HEK293 (cell line): ENCODE measurements around the gene ENTPD8.

Source experiments
- CTCF ChIA-PET: fragments of 350-600 bp; formaldehyde crosslinking; extraction: SDS; loops from one replicate; lab custom pipeline; 2021; ENCODE audit warnings: antibody characterized with exemption; lab: Yijun Ruan, JAX
- POLR2A ChIA-PET: fragments of 300-600 bp; formaldehyde crosslinking; extraction: SDS; loops from one replicate; lab custom pipeline; 2020; ENCODE audit warnings: antibody characterized with exemption, inconsistent platforms; lab: Yijun Ruan, JAX
- H3K27ac ChIP-seq: fragments of 200-500 bp; sonication (Bioruptor generic); 2 replicates; pipeline ENCODE4 v1.5.1; 2014; ENCODE audit warnings: low read depth, low read length, control low read depth, inconsistent platforms; ENCODE audit errors: extremely low read depth
- H3K36me3 ChIP-seq, 2 experiments: fragments of 200-500 bp in 1 of 2; sonication (Bioruptor generic) in 1 of 2; 1 replicate in 1 of 2; 2 replicates in 1 of 2; pipeline ENCODE4 v1.5.1; 2014 to 2017; ENCODE audit warnings: inconsistent platforms in 2 of 2, low read length in 2 of 2; ENCODE audit not compliant: control insufficient read depth in 2 of 2, insufficient read depth in 1 of 2
- H3K4me1 ChIP-seq: fragments of 200-500 bp; sonication (Bioruptor generic); 2 replicates; pipeline ENCODE4 v1.5.1; 2014; ENCODE audit warnings: mild to moderate bottlenecking, low read length, inconsistent platforms; ENCODE audit not compliant: control insufficient read depth, insufficient read depth
- H3K4me3 ChIP-seq: 2 replicates; pipeline ENCODE4 v1.5.1; 2011; ENCODE audit warnings: low read depth, mild to moderate bottlenecking, control low read depth, low read length, moderate library complexity
- H3K9me3 ChIP-seq: fragments of 200-500 bp; sonication (Bioruptor generic); 2 replicates; pipeline ENCODE4 v1.5.1; 2014; ENCODE audit warnings: low read depth, low read length, inconsistent platforms; ENCODE audit not compliant: control insufficient read depth, insufficient read depth
- EGR2 ChIP-seq: fragments of 450-650 bp; formaldehyde crosslinking; IDR thresholded peaks from 2 replicates; pipeline ENCODE4 v1.5.1; 2016; ENCODE audit warnings: low read depth, missing biosample characterization, missing genetic modification characterization
- GLIS2 ChIP-seq: fragments of 450-650 bp; formaldehyde crosslinking; IDR thresholded peaks from 2 replicates; pipeline ENCODE4 v1.5.1; 2016; ENCODE audit warnings: missing biosample characterization, missing genetic modification characterization
- HOXC10 ChIP-seq: sonication (generic); formaldehyde crosslinking; IDR thresholded peaks from 2 replicates; pipeline ENCODE4 v1.8.1; 2023; ENCODE audit warnings: mild to moderate bottlenecking, missing genetic modification reagents
- KLF10 ChIP-seq: fragments of 450-650 bp; IDR thresholded peaks from 2 replicates; pipeline ENCODE4 v1.5.1; 2018; ENCODE audit warnings: missing biosample characterization, mild to moderate bottlenecking, missing genetic modification characterization
- MZF1 ChIP-seq: fragments of 450-650 bp; formaldehyde crosslinking; IDR thresholded peaks from 2 replicates; pipeline ENCODE4 v1.5.1; 2017; ENCODE audit warnings: missing biosample characterization, missing genetic modification characterization, borderline replicate concordance
- PATZ1 ChIP-seq: fragments of 450-650 bp; formaldehyde crosslinking; IDR thresholded peaks from 2 replicates; pipeline ENCODE4 v1.5.1; 2016; ENCODE audit warnings: missing biosample characterization, missing genetic modification characterization
- SP3 ChIP-seq: fragments of 450-650 bp; formaldehyde crosslinking; IDR thresholded peaks from 2 replicates; pipeline ENCODE4 v1.5.1; 2016; ENCODE audit warnings: missing biosample characterization, missing genetic modification characterization
- WT1 ChIP-seq: fragments of 450-650 bp; formaldehyde crosslinking; IDR thresholded peaks from 2 replicates; pipeline ENCODE4 v1.5.1; 2016; ENCODE audit warnings: missing biosample characterization, missing genetic modification characterization
- ZBTB8A ChIP-seq: fragments of 450-650 bp; formaldehyde crosslinking; IDR thresholded peaks from 2 replicates; pipeline ENCODE4 v1.5.1; 2016; ENCODE audit warnings: missing biosample characterization, missing genetic modification characterization
- ZFHX2 ChIP-seq: fragments of 450-650 bp; formaldehyde crosslinking; conservative IDR thresholded peaks from 2 replicates; pipeline ENCODE4 v1.5.1; 2016; ENCODE audit warnings: missing biosample characterization, missing genetic modification characterization
- ZNF121 ChIP-seq: fragments of 450-650 bp; formaldehyde crosslinking; IDR thresholded peaks from 2 replicates; pipeline ENCODE4 v1.5.1; 2016; ENCODE audit warnings: missing biosample characterization, missing genetic modification characterization
- ZNF138 ChIP-seq: fragments of 450-650 bp; formaldehyde crosslinking; IDR thresholded peaks from 2 replicates; pipeline ENCODE4 v1.5.1; 2016; ENCODE audit warnings: missing biosample characterization, missing genetic modification characterization, borderline replicate concordance
- ZNF169 ChIP-seq: fragments of 450-650 bp; formaldehyde crosslinking; IDR thresholded peaks from 2 replicates; pipeline ENCODE4 v1.5.1; 2016; ENCODE audit warnings: missing biosample characterization, missing genetic modification characterization
- ZNF239 ChIP-seq: fragments of 450-650 bp; formaldehyde crosslinking; IDR thresholded peaks from 2 replicates; pipeline ENCODE4 v1.5.1; 2016; ENCODE audit warnings: missing biosample characterization, missing genetic modification characterization
- ZNF335 ChIP-seq: fragments of 450-650 bp; formaldehyde crosslinking; conservative IDR thresholded peaks from 2 replicates; pipeline ENCODE4 v1.5.1; 2016; ENCODE audit warnings: missing biosample characterization, missing genetic modification characterization
- ZNF341 ChIP-seq: fragments of 450-650 bp; formaldehyde crosslinking; IDR thresholded peaks from 2 replicates; pipeline ENCODE4; 2016; ENCODE audit warnings: low read depth, missing biosample characterization, missing genetic modification characterization
- ZNF394 ChIP-seq: fragments of 450-650 bp; formaldehyde crosslinking; IDR thresholded peaks from 2 replicates; pipeline ENCODE4 v1.5.1; 2016; ENCODE audit warnings: missing biosample characterization, missing genetic modification characterization, mild to moderate bottlenecking, moderate library complexity, borderline replicate concordance
- ZNF433 ChIP-seq: fragments of 450-650 bp; formaldehyde crosslinking; IDR thresholded peaks from 2 replicates; pipeline ENCODE4 v1.5.1; 2016; ENCODE audit warnings: missing biosample characterization, missing genetic modification characterization, low read depth
- ZNF449 ChIP-seq: fragments of 450-650 bp; formaldehyde crosslinking; IDR thresholded peaks from 2 replicates; pipeline ENCODE4 v1.5.1; 2017; ENCODE audit warnings: missing biosample characterization, mild to moderate bottlenecking, missing genetic modification characterization, moderate library complexity
- ZNF701 ChIP-seq: fragments of 450-650 bp; formaldehyde crosslinking; IDR thresholded peaks from 2 replicates; pipeline ENCODE4 v1.5.1; 2016; ENCODE audit warnings: missing biosample characterization, missing genetic modification characterization
- ZNF791 ChIP-seq: fragments of 450-650 bp; formaldehyde crosslinking; IDR thresholded peaks from 2 replicates; pipeline ENCODE4 v1.5.1; 2016; ENCODE audit warnings: missing biosample characterization, missing genetic modification characterization
- ZXDB ChIP-seq: fragments of 450-650 bp; formaldehyde crosslinking; IDR thresholded peaks from 2 replicates; pipeline ENCODE4 v1.5.1; 2016; ENCODE audit warnings: missing biosample characterization, missing genetic modification characterization
- TF ChIP-seq, protein P1 (sequence below): fragments of 450-650 bp; formaldehyde crosslinking; IDR thresholded peaks from 2 replicates; pipeline ENCODE4 v1.5.1; 2017; ENCODE audit warnings: missing biosample characterization, missing genetic modification characterization

The ENTPD8 gene

DNA sequence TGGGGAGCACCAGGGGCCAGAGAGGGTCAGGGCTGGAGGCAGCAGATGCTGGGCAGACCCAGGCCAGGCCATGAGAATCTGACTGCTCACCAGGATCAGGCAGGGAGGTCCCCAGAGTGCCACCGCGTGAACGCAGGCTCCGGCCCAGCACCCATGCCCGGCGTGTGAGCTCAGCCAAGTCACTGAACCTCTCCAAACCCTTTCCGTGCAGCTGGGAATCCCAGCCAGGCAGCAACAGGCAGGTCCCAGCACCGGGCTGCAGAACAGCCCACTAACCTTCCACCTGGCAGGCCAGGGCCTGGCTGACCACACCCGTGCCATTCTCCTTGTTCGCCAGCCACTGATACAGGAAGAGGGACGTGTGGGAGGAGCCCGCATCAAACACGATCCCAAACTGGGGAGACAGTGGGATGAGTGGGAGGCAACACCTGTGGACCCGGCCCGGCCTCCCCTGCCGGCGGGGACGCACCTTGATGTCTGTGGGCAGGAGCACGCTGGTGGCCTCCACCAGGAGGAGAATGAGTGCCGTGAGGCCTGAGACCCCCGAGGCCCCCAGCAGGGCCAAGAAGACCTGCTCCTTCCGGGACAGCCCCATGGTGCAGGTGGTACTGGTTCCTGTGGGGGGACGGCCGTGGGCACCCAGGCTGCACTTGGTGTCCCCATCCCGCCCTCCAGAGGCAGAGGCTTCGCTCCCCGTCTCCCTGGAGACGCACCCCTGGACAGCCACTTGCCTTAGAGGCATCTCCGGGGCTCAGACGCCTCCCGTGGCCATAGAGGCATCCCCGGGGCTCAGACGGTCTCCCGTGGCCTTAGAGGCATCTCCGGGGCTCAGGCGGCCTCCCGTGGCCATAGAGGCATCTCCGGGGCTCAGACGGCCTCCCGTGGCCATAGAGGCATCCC is 3.2 kb downstream of the ENTPD8 start (continued):
- TF ChIP-seq ZNF121 (tag by site-specific recombination) (no peak), ZNF239 (tag by site-specific recombination) (no peak), KLF10 (tag by site-specific recombination) (no peak)

GRCh38 chr9:137436761-137437600 is 4.2 kb downstream of the ENTPD8 start:
- H3K4me3 ChIP-seq = no peak overlapping the region
- H3K27ac ChIP-seq = no peak overlapping the region
- no peaks in the 10 kb centered on the region for H3K4me1 ChIP-seq
- no peaks in the 10 kb centered on the region for H3K9me3 ChIP-seq
- POLR2A ChIA-PET = interaction anchor here (1.0 to 1.8 kb wide), 2 partner anchors 14 to 22 kb away, joined by 3 to 7 read pairs; partner anchors contain the start of genes EXD3, NOXA1 and NSMF
- TF ChIP-seq ZNF791 (tag by site-specific recombination) (no peak), ZFHX2 (tag by site-specific recombination) (peak; percentile 29; the same call in 1 of the 2 replicates), ZNF341 (tag by site-specific recombination) (peak; percentile 26; the same call in 1 of the 2 replicates), EGR2 (tag by site-specific recombination) (0 out of 2 replicates have a peak, but pooled peaks have one; percentile 11)
- TF ChIP-seq, all 188 proteins: peak for 3
- H3K36me3 ChIP-seq = no peaks in the 10 kb centered on the region
- CTCF ChIA-PET = interaction anchor here (0.9 to 1.2 kb wide), 3 partner anchors 9 to 150 kb away, joined by 3 to 4 read pairs (median 4); partner anchors contain the start of gene EXD3

DNA sequence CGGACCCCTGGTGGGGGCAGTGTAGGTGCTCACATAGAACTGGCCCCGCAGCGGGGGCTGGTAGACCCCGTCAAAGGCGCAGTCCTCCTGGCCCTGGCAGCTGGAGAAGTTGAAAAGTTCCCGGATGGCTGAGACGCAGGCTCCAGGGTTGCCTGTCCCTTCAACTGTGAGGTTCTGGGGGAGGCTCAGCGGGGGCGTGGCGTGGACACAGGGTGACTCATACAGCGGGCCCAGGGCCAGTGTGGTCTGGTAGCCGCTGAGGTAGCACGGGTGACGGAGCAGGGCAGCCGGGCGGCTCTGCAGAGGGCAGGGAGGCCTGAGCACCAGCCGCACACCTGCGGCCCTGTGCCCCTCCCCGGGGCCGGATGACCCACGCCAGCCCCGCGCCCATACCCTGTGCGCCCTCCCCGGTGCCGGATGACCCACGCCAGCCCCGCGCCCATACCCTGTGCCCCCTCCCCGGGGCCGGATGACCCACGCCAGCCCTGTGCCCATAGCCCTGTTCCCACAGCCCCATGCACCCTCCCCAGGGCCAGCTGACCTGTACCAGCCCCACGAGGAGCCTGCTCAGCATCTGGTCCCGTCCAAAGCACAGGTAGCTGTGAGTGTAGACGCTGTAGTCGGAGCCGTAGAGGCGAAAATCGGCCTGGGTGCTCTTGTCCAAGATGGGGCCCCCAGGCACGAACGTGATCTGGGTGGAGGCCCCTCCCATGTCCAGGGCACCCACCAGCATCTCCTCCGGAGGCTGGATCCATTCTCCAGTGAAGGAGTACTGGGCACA is 5.0 kb downstream of the ENTPD8 start:
- H3K36me3 ChIP-seq = no peaks in the 10 kb centered on the region
- H3K27ac ChIP-seq = no peak overlapping the region
- no peaks in the 10 kb centered on the region for H3K4me1 ChIP-seq
- H3K9me3 ChIP-seq = no peaks in the 10 kb centered on the region
- CTCF ChIA-PET = interaction anchor here (0.7 to 1.2 kb wide), 4 partner anchors 10 to 149 kb away, joined by 3 to 4 read pairs (median 4); partner anchors contain the start of genes EXD3 and NOXA1
- H3K4me3 ChIP-seq = no peak overlapping the region
- POLR2A ChIA-PET = interaction anchor here (1.2 to 1.8 kb wide), 2 partner anchors 13 to 24 kb away, joined by 3 to 7 read pairs; partner anchors contain the start of genes EXD3 and NOXA1
- no peak for TF ChIP-seq MZF1 (tag by site-specific recombination)
- TF ChIP-seq ZNF394 = no peak
- no peak for TF ChIP-seq WT1
- TF ChIP-seq ZNF138 = no peak
- TF ChIP-seq, protein P1, sequence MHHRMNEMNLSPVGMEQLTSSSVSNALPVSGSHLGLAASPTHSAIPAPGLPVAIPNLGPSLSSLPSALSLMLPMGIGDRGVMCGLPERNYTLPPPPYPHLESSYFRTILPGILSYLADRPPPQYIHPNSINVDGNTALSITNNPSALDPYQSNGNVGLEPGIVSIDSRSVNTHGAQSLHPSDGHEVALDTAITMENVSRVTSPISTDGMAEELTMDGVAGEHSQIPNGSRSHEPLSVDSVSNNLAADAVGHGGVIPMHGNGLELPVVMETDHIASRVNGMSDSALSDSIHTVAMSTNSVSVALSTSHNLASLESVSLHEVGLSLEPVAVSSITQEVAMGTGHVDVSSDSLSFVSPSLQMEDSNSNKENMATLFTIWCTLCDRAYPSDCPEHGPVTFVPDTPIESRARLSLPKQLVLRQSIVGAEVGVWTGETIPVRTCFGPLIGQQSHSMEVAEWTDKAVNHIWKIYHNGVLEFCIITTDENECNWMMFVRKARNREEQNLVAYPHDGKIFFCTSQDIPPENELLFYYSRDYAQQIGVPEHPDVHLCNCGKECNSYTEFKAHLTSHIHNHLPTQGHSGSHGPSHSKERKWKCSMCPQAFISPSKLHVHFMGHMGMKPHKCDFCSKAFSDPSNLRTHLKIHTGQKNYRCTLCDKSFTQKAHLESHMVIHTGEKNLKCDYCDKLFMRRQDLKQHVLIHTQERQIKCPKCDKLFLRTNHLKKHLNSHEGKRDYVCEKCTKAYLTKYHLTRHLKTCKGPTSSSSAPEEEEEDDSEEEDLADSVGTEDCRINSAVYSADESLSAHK = no peak
- no peak for TF ChIP-seq ZNF433 (tag by site-specific recombination)
- TF ChIP-seq HOXC10 = no peak
- TF ChIP-seq PATZ1 (tag by site-specific recombination) = peak; percentile 58
- no peak for TF ChIP-seq ZBTB8A (tag by site-specific recombination)
- TF ChIP-seq ZNF701 (tag by site-specific recombination) = no peak
- TF ChIP-seq ZNF169 (tag by site-specific recombination) = no peak
- TF ChIP-seq GLIS2 (tag by site-specific recombination) = peak; percentile 75
- no peak for TF ChIP-seq SP3
- no peak for TF ChIP-seq ZNF449 (tag by site-specific recombination)
- TF ChIP-seq ZXDB = no peak
- TF ChIP-seq ZNF335 (tag by site-specific recombination) = no peak
